ENCODE data around the gene COG5. TPM values are rescaled to one million over a fixed set of nuclear protein-coding genes. Genes with fewer than 3 reads are reported as not detected.

The COG5 gene
- total and polyA plus RNA-seq, 2 of the 8 experiments (the other 6 are each of a cell fraction or from before 2014, with no cell fraction given) = 10.5 to 28.1 TPM

- no peak overlapping the region for H4K8ac ChIP-seq (ENCODE audit: extremely low read depth, insufficient read depth, low read length)
- ChIA-PET CTCF (ENCODE audit: partially characterized antibody) (interaction anchor here (0.8 to 1.6 kb wide), 5 partner anchors 9 to 671 kb away, joined by 3 read pairs; no protein-coding TSS in a partner anchor), POLR2A (ENCODE audit: partially characterized antibody) (no interaction called here)
- peaks cover 0 to 2% of the 10 kb centered on the region in 2 experiments for H4K20me1 ChIP-seq (replicated peaks in 1 of 2; ENCODE audit: control insufficient read depth in 1 of 2, insufficient read depth in 2 of 2, low read length in 2 of 2)
- H3K18ac ChIP-seq (ENCODE audit: extremely low read depth, low read length) = no peak overlapping the region
- H3K9me3 ChIP-seq (ENCODE audit: insufficient read depth in 2 of 2, low read depth in 1 of 2, low read length in 1 of 2) = no peaks in the 10 kb centered on the region
- H2AK5ac ChIP-seq (ENCODE audit: low read depth, low read length) = no peak overlapping the region
- H3K9ac ChIP-seq (replicated peaks in 1 of 4; ENCODE audit: extremely low read depth in 1 of 4, low read depth in 3 of 4, low read length in 3 of 4) = no peak overlapping the region
- no peak overlapping the region for H3K4me2 ChIP-seq (ENCODE audit: insufficient read depth in 1 of 2, low read depth in 2 of 2, low read length in 2 of 2)
- no peak overlapping the region for H2BK20ac ChIP-seq (ENCODE audit: low read length)
- H3K4me3 ChIP-seq (ENCODE audit: extremely low read depth in 1 of 4, insufficient read depth in 2 of 4, low read depth in 3 of 4, low read length in 4 of 4) = no peak overlapping the region
- no peak overlapping the region for H3K14ac ChIP-seq (ENCODE audit: insufficient read length)
- H3K79me2 ChIP-seq (ENCODE audit: control insufficient read depth in 1 of 2, insufficient read depth in 2 of 2, low read length in 2 of 2) = no peaks in the 10 kb centered on the region
- TF ChIP-seq BCL11A (IDR thresholded peaks at IDR 0.05; ENCODE audit: low read depth in 2 of 2, low read length in 2 of 2) (no peak), E2F6 (IDR thresholded peaks at IDR 0.05) (no peak), EP300 (IDR thresholded peaks at IDR 0.05; ENCODE audit: borderline replicate concordance in 1 of 2, low read depth in 2 of 2, low read length in 2 of 2) (no peak), POU5F1 (IDR thresholded peaks at IDR 0.05; ENCODE audit: low read depth, low read length) (no peak), EGR1 (IDR thresholded peaks at IDR 0.05; ENCODE audit: borderline replicate concordance, low read depth, low read length) (no peak)
- no peak overlapping the region for H4K5ac ChIP-seq (ENCODE audit: insufficient read length, low read depth, low read length)
- H3K27ac ChIP-seq (ENCODE audit: low read depth, low read length) = no peak overlapping the region
- DNase-seq (ENCODE audit: low read depth in 1 of 2, low spot score in 2 of 2) (no peak), FAIRE-seq (no peak)
- no peak overlapping the region for H2BK12ac ChIP-seq (ENCODE audit: low read depth, low read length)
- 92% methylated on average over 5 of the region's 5 CpGs; no CpG with 5 or more reads in 1 of the 2 experiments for WGBS, 2 experiments (ENCODE audit: extremely low coverage in 1 of 2, insufficient coverage in 1 of 2, insufficient read length in 1 of 2, insufficient replicate concordance in 2 of 2, low coverage in 1 of 2, low lambda C conversion rate in 2 of 2, missing lambda C conversion rate in 1 of 2)
- H2BK120ac ChIP-seq (replicated peaks; ENCODE audit: low read depth, low read length) = no peak overlapping the region
- H4K91ac ChIP-seq (replicated peaks; ENCODE audit: insufficient read length, low read length) = no peak overlapping the region
- no peak overlapping the region for H3K23ac ChIP-seq (ENCODE audit: insufficient read length)
- H3K27me3 ChIP-seq (replicated peaks in 1 of 4; ENCODE audit: control insufficient read depth in 3 of 4, extremely low read depth in 1 of 4, insufficient read depth in 3 of 4, low read length in 3 of 4) = no peaks in the 10 kb centered on the region
- H3K4me1 ChIP-seq (replicated peaks in 1 of 4; ENCODE audit: control insufficient read depth in 3 of 4, insufficient read depth in 4 of 4, low read length in 3 of 4) = no peaks in the 10 kb centered on the region
- H3K4ac ChIP-seq (replicated peaks; ENCODE audit: insufficient read length, low read depth, low read length) = no peak overlapping the region
- no peaks in the 10 kb centered on the region for H3K23me2 ChIP-seq (ENCODE audit: low read depth, low read length)
- no peak overlapping the region for H2BK15ac ChIP-seq (ENCODE audit: low read length)
- H3K56ac ChIP-seq (replicated peaks; ENCODE audit: insufficient read length, low read depth, low read length) = no peak overlapping the region
- no peak overlapping the region for H2AFZ ChIP-seq (ENCODE audit: low read length)
- peaks cover 0 to 17% (median 2%) of the 10 kb centered on the region in 4 experiments; a peak in 4 of 8 replicates for H3K36me3 ChIP-seq (ENCODE audit: control insufficient read depth in 2 of 4, insufficient read depth in 4 of 4, low read length in 3 of 4)
- H2BK5ac ChIP-seq (ENCODE audit: low read depth, low read length) = no peak overlapping the region
- H3K79me1 ChIP-seq (ENCODE audit: low read depth, low read length) = no peaks in the 10 kb centered on the region
Observed at GRCh38 chr7:107208563-107208962, 355.2 kb downstream of the COG5 start.
